ENCODE data around the gene PAX7.
"Not testable (repeated sequence)": the region's sequence is repeated elsewhere in the genome, so short reads cannot be mapped to it uniquely, and the experiment has no call there.

Gene PAX7

DNA sequence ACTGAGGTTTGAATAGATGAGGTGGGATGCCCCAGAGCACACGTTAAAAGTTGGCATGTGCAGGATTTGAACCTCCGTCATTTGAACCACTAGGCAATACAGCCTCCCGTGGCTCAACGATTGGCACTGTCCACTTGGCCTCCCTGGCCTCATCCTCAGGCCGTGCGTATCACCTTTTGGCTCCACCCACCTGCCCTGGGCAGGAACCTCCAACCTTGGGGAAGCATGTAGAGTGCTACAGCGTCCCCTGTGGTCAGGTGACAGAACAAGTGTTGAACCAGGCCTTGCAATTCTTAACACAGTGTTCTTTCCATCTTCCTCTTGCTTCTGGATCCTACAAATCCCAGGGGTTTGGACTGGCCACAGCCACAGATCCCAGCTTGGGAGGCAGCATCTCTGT lies 112.6 kb downstream of the PAX7 start:
- H3K4me1 ChIP-seq (ENCODE audit: control insufficient read depth, insufficient read depth, low read length): no peaks in the 10 kb centered on the region

DNA sequence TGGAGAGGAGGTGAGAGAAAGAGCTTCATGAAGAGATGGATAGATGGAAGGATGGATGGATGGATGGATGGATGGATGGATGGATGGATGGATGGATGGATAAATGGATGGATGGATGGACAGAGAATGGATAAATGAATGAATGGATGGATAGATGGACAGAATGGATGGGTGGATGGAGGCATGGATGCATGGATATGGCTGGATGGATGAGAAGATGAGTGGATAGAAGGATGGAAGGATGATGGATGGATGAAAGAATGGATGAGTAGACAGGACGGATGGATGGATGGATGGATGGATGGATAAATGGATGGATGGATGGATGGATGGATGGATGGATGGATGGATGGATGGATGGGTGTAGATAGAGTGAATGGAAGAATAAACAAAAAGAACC lies 113.7 kb downstream of the PAX7 start:
- not testable (repeated sequence) for H3K4me3 ChIP-seq (ENCODE audit: low read depth, low read length); H3K27me3 ChIP-seq (ENCODE audit: control insufficient read depth, insufficient read depth, low read length); H3K36me3 ChIP-seq (ENCODE audit: control insufficient read depth, insufficient read depth, low read length); H3K4me1 ChIP-seq (ENCODE audit: control insufficient read depth, insufficient read depth, low read length); H3K9ac ChIP-seq (ENCODE audit: low read depth, low read length); H3K9me3 ChIP-seq (ENCODE audit: control insufficient read depth, insufficient read depth, low read length)

More for the DNA sequence above, 112.6 kb downstream of the PAX7 start:
- Histone ChIP-seq H3K4me3 (ENCODE audit: low read depth, low read length) (no peak overlapping the region), H3K27me3 (ENCODE audit: control insufficient read depth, insufficient read depth, low read length) (peaks cover 2% of the 10 kb centered on the region), H3K9ac (ENCODE audit: low read depth, low read length) (no peak overlapping the region), H3K9me3 (ENCODE audit: control insufficient read depth, insufficient read depth, low read length) (no peaks in the 10 kb centered on the region), H3K36me3 (ENCODE audit: control insufficient read depth, insufficient read depth, low read length) (no peaks in the 10 kb centered on the region)

DNA sequence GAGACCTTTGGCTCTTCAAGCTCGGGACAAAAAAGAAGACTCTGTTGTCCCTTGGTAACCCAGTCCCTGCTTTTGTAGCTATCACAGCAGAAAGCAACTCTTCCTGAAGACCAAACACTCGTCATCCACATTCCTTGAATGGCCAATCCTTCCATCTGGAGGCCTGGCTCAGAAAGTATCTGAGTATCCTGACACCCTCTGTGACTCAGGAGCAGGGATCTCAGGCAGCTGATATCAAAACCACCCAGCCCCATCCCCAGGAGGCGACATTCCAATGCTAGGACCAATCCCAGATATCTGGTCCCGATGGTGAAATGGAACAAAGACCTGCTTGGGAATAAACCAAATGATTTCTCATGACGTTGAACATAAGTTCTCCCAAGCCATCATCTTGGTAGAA lies 116.3 kb downstream of the PAX7 start:
- no peak overlapping the region for H3K4me3 ChIP-seq (ENCODE audit: low read depth, low read length)

GRCh38 chr1:18747671-18748070 lies 117.0 kb downstream of the PAX7 start:
- Histone ChIP-seq H3K4me3 (ENCODE audit: low read depth, low read length) (no peak overlapping the region), H3K4me1 (ENCODE audit: control insufficient read depth, insufficient read depth, low read length) (no peaks in the 10 kb centered on the region), H3K27me3 (ENCODE audit: control insufficient read depth, insufficient read depth, low read length) (peaks cover 12% of the 10 kb centered on the region), H3K9ac (ENCODE audit: low read depth, low read length) (no peak overlapping the region), H3K9me3 (ENCODE audit: control insufficient read depth, insufficient read depth, low read length) (no peaks in the 10 kb centered on the region), H3K36me3 (ENCODE audit: control insufficient read depth, insufficient read depth, low read length) (no peaks in the 10 kb centered on the region)

More for the DNA sequence above, 116.3 kb downstream of the PAX7 start:
- no peaks in the 10 kb centered on the region for H3K4me1 ChIP-seq (ENCODE audit: control insufficient read depth, insufficient read depth, low read length)
- H3K9ac ChIP-seq (ENCODE audit: low read depth, low read length): no peak overlapping the region
- no peaks in the 10 kb centered on the region for H3K9me3 ChIP-seq (ENCODE audit: control insufficient read depth, insufficient read depth, low read length)
- peaks cover 7% of the 10 kb centered on the region for H3K27me3 ChIP-seq (ENCODE audit: control insufficient read depth, insufficient read depth, low read length)
- H3K36me3 ChIP-seq (ENCODE audit: control insufficient read depth, insufficient read depth, low read length): no peaks in the 10 kb centered on the region

GRCh38 chr1:18748435-18748834 lies 117.8 kb downstream of the PAX7 start:
- no peak overlapping the region for H3K4me3 ChIP-seq (ENCODE audit: low read depth, low read length)
- H3K9ac ChIP-seq (ENCODE audit: low read depth, low read length): no peak overlapping the region
- H3K4me1 ChIP-seq (ENCODE audit: control insufficient read depth, insufficient read depth, low read length): no peaks in the 10 kb centered on the region
- H3K9me3 ChIP-seq (ENCODE audit: control insufficient read depth, insufficient read depth, low read length): no peaks in the 10 kb centered on the region
- H3K27me3 ChIP-seq (ENCODE audit: control insufficient read depth, insufficient read depth, low read length): peaks cover 13% of the 10 kb centered on the region
- H3K36me3 ChIP-seq (ENCODE audit: control insufficient read depth, insufficient read depth, low read length): no peaks in the 10 kb centered on the region

DNA sequence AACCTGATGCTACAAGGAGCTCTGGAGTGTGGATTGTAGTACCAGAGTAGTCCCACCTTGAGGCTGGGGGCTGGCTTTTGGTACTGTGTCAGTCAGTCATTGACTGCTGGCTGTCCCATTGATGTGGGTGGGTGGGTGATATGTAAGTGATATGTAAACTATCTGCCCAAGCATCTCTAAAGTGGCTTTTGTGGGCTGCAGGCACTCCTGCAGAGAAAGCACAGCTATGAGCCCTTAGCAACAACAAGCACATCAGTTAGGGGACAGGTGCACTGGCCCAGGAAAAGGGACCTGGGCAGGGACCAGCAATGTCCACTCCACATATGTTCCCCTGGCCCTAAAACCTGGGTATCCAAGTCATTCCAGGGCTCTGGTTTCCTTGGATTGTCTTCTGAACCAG lies 118.9 kb downstream of the PAX7 start:
- no peaks in the 10 kb centered on the region for H3K36me3 ChIP-seq (ENCODE audit: control insufficient read depth, insufficient read depth, low read length)
- no peak overlapping the region for H3K9ac ChIP-seq (ENCODE audit: low read depth, low read length)
- no peaks in the 10 kb centered on the region for H3K4me1 ChIP-seq (ENCODE audit: control insufficient read depth, insufficient read depth, low read length)
- no peak overlapping the region for H3K4me3 ChIP-seq (ENCODE audit: low read depth, low read length)
- no peaks in the 10 kb centered on the region for H3K9me3 ChIP-seq (ENCODE audit: control insufficient read depth, insufficient read depth, low read length)
- peaks cover 13% of the 10 kb centered on the region for H3K27me3 ChIP-seq (ENCODE audit: control insufficient read depth, insufficient read depth, low read length)

DNA sequence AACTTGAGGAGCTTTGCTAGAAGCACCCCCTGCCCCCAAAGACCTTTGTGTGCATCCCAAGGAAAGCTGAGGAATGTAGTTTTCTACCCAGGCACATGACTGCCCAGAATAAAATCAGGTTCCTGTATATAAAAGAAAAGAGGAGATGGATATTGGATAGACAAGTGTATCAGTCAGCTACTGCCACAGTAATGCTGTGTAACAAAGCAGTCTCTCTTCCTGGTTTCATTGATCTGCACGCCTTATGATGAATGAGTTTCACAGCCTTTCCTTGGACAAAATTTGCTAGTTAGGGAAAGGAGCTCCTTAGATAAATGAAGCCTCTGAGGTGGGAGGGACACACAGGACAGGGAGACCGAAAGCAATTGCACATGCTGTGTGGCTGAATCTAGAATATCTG lies 120.0 kb downstream of the PAX7 start:
- peaks cover 13% of the 10 kb centered on the region for H3K27me3 ChIP-seq (ENCODE audit: control insufficient read depth, insufficient read depth, low read length)
- H3K9ac ChIP-seq (ENCODE audit: low read depth, low read length): no peak overlapping the region
- H3K9me3 ChIP-seq (ENCODE audit: control insufficient read depth, insufficient read depth, low read length): no peaks in the 10 kb centered on the region
- no peaks in the 10 kb centered on the region for H3K36me3 ChIP-seq (ENCODE audit: control insufficient read depth, insufficient read depth, low read length)
- H3K4me3 ChIP-seq (ENCODE audit: low read depth, low read length): no peak overlapping the region
- H3K4me1 ChIP-seq (ENCODE audit: control insufficient read depth, insufficient read depth, low read length): no peaks in the 10 kb centered on the region

- H3K9me3 ChIP-seq (ENCODE audit: control insufficient read depth, insufficient read depth, low read length): no peaks in the 10 kb centered on the region
- no peak overlapping the region for H3K4me3 ChIP-seq (ENCODE audit: low read depth, low read length)
- H3K36me3 ChIP-seq (ENCODE audit: control insufficient read depth, insufficient read depth, low read length): no peaks in the 10 kb centered on the region
- peaks cover 13% of the 10 kb centered on the region for H3K27me3 ChIP-seq (ENCODE audit: control insufficient read depth, insufficient read depth, low read length)
- H3K4me1 ChIP-seq (ENCODE audit: control insufficient read depth, insufficient read depth, low read length): no peaks in the 10 kb centered on the region
- H3K9ac ChIP-seq (ENCODE audit: low read depth, low read length): no peak overlapping the region
These were observed 120.8 kb downstream of the PAX7 start for GRCh38 chr1:18751425-18751824.

- Histone ChIP-seq H3K27me3 (ENCODE audit: control insufficient read depth, insufficient read depth, low read length) (peaks cover 13% of the 10 kb centered on the region), H3K36me3 (ENCODE audit: control insufficient read depth, insufficient read depth, low read length) (no peaks in the 10 kb centered on the region), H3K4me1 (ENCODE audit: control insufficient read depth, insufficient read depth, low read length) (no peaks in the 10 kb centered on the region), H3K4me3 (ENCODE audit: low read depth, low read length) (no peak overlapping the region), H3K9ac (ENCODE audit: low read depth, low read length) (no peak overlapping the region), H3K9me3 (ENCODE audit: control insufficient read depth, insufficient read depth, low read length) (no peaks in the 10 kb centered on the region)
These were observed 121.8 kb downstream of the PAX7 start for GRCh38 chr1:18752409-18752808.

GRCh38 chr1:18760156-18760555 lies 129.5 kb downstream of the PAX7 start:
- Histone ChIP-seq H3K9me3 (ENCODE audit: control insufficient read depth, insufficient read depth, low read length) (no peaks in the 10 kb centered on the region), H3K36me3 (ENCODE audit: control insufficient read depth, insufficient read depth, low read length) (no peaks in the 10 kb centered on the region), H3K27me3 (ENCODE audit: control insufficient read depth, insufficient read depth, low read length) (no peaks in the 10 kb centered on the region), H3K4me1 (ENCODE audit: control insufficient read depth, insufficient read depth, low read length) (no peaks in the 10 kb centered on the region), H3K9ac (ENCODE audit: low read depth, low read length) (no peak overlapping the region), H3K4me3 (ENCODE audit: low read depth, low read length) (no peak overlapping the region)

DNA sequence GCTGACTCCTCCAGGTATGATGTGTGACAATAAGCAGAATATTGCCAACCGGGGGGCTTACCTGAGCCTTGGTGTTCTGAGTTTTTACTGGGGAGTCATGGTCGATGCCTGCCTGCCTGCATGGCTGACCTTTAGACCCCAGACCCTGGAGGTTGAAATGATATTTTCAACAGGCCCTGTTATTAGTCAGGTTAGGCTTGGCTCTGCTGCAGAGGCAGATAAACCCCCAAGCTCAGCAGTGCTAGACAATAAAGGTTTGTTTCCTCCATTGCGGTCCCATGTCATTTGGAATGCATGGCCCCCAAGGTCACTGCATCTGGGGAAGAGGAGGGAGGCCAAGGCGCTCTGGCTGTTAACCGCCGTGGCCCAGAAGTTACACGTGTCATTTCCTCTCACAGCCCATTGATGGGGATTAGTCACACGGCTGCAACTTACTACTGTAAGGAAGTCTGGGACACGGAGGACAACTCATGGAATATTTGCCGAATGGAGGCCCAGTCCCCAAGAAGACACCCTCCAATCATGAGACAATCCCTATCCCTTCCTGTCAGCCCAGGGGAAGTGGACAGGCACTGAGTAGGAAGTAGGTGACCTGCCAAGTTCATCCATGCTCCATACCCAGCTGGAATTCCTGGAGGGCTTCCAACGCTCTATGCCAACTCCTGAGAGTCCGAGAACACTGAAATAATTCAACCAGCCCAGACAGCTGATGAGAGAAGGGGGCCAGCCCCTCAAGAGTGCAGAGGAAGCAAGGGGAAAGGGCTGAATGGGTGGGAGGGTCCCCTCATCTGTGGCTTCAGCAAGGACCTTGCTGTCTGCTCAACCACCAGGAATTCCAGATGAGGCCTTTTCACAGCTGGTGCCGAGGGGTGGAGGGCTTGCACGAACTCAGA lies 131.5 kb downstream of the PAX7 start:
- H3K36me3 ChIP-seq (ENCODE audit: control insufficient read depth, insufficient read depth, low read length): no peaks in the 10 kb centered on the region
- no peaks in the 10 kb centered on the region for H3K9me3 ChIP-seq (ENCODE audit: control insufficient read depth, insufficient read depth, low read length)
- no peaks in the 10 kb centered on the region for H3K27me3 ChIP-seq (ENCODE audit: control insufficient read depth, insufficient read depth, low read length)
- H3K9ac ChIP-seq (ENCODE audit: low read depth, low read length): no peak overlapping the region
- no peaks in the 10 kb centered on the region for H3K4me1 ChIP-seq (ENCODE audit: control insufficient read depth, insufficient read depth, low read length)
- H3K4me3 ChIP-seq (ENCODE audit: low read depth, low read length): no peak overlapping the region

DNA sequence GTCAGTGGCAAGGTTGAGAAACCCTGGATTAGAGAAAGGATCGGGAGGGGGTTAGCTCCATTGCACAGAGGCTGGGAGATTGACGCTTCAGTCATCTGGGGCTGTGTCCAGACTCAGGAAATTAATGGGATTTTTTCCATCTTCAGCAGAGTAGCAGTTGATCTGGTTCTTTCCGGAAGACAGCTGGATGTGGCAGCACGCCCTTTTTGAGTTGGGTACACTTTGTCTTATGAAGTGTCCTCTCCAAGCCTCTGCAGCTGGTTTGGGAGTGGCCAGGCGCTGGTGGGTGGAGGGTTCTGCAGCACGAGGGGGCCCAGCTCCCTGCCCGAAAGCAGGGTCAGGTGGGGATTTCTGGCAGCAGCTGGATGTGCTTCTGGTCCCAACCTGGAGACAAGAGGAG lies 133.7 kb downstream of the PAX7 start:
- H3K36me3 ChIP-seq (ENCODE audit: control insufficient read depth, insufficient read depth, low read length): no peaks in the 10 kb centered on the region
- H3K9ac ChIP-seq (ENCODE audit: low read depth, low read length): no peak overlapping the region
- H3K27me3 ChIP-seq (ENCODE audit: control insufficient read depth, insufficient read depth, low read length): no peaks in the 10 kb centered on the region
- no peaks in the 10 kb centered on the region for H3K9me3 ChIP-seq (ENCODE audit: control insufficient read depth, insufficient read depth, low read length)
- no peaks in the 10 kb centered on the region for H3K4me1 ChIP-seq (ENCODE audit: control insufficient read depth, insufficient read depth, low read length)
- H3K4me3 ChIP-seq (ENCODE audit: low read depth, low read length): no peak overlapping the region

Measured in iPS-15b (cell line).